Measurements from ENCODE around the gene SP3.

- TF ChIP-seq CTCF (IDR thresholded peaks at IDR 0.05): no peak
- no peak for TF ChIP-seq POLR2A (IDR thresholded peaks at IDR 0.05)
- TF ChIP-seq POLR2AphosphoS5 (IDR thresholded peaks at IDR 0.05): no peak
Observed at GRCh38 chr2:173990245-173990644, 25.1 kb upstream of the SP3 start.

All from gastroesophageal sphincter (tissue), 3 donors.